ENCODE results near the gene NRG2.

DNA sequence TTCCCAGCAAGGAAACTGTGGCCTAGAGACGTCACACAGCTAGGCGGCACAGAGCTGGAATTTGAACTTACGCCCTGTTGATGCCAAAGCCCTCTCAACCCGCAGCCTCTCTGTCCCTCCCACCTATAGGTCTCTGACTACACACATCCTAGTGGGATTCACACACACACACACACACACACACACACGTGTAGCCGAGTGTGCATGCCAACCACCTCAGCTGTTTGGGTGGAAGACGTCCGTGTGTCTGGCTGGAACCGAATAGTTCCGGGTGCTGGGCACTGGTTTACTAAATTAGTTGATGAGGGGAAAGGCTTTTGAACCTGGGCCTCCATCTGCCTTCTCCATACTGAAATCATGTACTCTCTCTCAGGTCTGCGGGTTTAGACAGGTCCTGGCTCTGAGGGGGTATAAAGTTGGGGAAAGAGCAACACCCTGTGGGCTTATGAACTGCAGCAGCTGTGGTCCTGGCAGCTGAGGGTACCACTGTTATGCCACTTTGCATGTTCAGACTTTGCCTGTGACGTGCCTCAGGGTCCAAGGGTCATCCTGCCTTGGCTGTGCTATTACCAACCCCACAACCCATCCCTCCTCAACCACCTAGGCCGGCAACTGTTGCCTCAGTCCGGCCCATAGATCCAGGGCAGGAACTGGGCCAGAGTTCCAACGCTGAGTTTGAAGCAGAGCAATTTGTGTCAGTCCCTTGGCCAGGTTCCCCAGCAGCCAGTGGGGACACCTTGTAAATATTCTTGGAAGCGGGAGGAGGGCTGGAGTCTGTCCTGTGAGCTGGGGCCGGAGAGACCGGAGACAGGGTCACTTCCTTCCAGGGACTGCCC is 197.0 kb downstream of the NRG2 start:
- TF ChIP-seq, protein P1, sequence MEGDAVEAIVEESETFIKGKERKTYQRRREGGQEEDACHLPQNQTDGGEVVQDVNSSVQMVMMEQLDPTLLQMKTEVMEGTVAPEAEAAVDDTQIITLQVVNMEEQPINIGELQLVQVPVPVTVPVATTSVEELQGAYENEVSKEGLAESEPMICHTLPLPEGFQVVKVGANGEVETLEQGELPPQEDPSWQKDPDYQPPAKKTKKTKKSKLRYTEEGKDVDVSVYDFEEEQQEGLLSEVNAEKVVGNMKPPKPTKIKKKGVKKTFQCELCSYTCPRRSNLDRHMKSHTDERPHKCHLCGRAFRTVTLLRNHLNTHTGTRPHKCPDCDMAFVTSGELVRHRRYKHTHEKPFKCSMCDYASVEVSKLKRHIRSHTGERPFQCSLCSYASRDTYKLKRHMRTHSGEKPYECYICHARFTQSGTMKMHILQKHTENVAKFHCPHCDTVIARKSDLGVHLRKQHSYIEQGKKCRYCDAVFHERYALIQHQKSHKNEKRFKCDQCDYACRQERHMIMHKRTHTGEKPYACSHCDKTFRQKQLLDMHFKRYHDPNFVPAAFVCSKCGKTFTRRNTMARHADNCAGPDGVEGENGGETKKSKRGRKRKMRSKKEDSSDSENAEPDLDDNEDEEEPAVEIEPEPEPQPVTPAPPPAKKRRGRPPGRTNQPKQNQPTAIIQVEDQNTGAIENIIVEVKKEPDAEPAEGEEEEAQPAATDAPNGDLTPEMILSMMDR (IDR thresholded peaks at IDR 0.05): no peak
- TF ChIP-seq ZFX (IDR thresholded peaks at IDR 0.05; ENCODE audit: borderline replicate concordance): no peak

Measured in 22Rv1 (cell line).